Activated CD4-positive, alpha-beta T cell treated with anti-CD3 and anti-CD28 coated beads for 4 hours (primary cell): ENCODE data around the gene RHBDL3.
"Not testable (repeated sequence)": the region's sequence is repeated elsewhere in the genome, so short reads cannot be mapped to it uniquely, and the experiment has no call there.

Experiments
- DNase-seq, 2 donors: peaks; one replicate each; pipeline ENCODE4 v3.0.0-alpha.2; 2020

The RHBDL3 gene

DNA sequence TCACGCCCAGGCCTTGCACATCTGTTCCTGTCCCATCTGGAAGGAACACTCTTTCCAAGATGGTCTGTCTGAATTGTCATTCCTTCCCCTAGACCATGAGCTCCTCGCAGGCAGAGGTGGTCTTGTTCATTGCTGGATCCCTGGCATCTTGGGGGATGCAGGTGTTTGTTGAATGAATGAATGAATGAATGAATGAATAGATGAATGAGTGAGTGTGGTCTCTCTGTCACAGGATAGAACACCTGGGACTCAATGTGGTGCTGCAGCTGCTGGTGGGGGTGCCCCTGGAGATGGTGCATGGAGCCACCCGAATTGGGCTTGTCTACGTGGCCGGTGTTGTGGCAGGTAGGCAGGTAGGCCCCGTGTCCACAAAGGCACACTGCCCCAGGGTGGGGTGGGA, 32.2 kb downstream of the RHBDL3 start:
- no peak for DNase-seq

DNA sequence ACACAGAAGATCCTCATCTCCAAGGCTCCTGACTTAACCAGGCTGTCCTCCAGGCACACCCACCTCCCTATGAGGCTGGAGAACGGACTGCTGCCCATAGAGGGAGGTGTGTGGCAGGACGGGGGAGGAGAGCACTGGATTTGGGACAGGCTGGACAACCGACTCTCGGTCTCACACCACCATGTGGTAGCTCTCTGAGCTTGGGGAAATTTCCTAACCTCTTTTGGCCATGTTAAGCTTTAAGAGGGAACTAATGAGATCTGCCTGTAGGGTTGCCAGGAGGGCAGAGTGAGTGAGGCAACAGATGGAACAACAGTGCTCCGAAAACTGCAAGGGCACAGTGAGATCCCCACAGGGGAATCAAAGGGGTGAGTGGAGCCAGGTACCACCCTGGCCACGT, 32.7 kb downstream of the RHBDL3 start:
- DNase-seq: no peak

DNA sequence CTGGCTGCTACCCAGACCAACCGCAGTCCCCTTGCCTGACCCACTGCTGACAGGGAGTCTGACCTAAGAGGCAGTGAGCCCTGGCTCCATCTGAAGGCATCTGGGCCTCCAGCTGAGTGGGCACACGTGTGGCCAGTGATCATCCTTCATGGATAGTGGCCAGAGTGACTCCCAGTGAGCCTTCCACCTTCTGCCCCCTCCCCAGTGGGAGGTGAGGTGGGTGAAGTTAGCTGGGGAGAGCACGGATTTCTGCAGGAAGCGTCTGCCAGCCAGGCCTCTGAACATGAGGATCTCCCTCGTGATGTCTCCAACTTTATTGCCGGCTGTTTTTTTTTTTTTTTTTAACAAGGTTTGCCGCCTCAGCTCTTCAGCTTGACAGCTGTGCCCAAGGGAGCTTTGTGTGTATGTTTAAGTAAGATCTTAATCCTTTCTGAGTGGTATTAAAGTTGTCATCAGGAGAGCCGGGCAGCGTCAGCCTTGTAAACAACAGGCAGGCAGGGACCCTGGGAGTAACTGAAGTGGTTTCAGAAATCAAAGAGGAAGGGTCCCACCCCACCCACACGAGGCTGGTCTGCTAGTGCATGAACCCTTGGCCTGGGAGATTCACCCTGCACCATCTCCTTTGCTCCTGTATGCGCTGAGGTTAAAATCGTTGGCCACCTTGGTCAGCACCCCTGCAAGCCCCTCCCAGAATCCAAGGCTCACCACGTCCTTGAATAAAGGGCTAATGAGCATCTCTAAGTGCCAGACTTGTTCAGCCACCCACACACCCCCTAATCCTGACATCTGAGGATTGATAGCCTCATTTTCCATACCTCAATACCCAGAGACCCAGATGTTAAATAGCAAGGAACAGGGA, 33.3 kb downstream of the RHBDL3 start:
- no peak for DNase-seq

DNA sequence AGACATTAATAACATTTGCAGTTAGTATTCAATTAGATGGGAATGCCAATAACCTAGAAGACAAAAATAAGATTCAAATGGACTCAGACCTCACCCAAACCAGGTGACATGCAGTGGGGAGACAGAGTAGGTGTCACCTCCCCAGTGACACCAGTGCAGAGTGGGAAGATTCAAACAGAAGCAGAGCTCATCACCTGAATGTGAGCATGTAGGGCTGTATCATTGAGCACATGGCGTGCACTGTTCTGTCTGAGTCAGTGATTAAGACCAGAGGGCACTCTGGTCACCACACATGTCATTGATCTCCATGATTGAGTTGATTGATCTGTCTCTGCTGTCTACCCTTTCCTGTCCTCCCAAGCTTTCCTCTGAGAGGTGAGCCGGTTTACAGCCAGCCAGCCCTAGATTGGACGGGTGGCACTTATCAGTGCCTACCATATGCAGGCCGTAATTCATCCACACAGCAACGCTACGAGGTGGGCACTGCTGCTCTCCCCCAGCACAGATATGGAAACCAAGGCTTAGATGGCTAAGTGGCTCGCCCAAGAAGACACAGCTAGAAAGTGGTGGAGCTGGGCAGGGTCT, 34.0 kb downstream of the RHBDL3 start:
- no peak for DNase-seq

DNA sequence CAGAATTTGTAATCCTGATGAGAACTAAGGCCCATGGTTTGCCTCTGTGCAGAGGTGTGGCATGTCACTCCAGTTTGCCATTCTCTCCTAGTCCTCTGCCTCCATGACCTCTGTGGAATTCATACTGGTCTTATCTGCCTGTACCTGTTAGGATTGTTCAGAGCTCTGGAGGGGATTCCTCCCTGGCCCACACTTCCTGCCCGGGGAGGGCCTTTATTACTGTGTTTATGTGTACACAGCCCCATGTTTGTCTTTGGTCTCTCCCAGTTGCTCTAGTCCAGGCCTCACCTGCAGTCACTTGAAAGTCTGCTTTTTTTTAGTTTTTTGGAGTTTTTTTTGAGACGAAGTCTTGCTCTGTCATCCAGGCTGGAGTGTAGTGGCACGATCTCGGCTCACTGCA, 36.4 kb downstream of the RHBDL3 start:
- DNase-seq: no peak

DNA sequence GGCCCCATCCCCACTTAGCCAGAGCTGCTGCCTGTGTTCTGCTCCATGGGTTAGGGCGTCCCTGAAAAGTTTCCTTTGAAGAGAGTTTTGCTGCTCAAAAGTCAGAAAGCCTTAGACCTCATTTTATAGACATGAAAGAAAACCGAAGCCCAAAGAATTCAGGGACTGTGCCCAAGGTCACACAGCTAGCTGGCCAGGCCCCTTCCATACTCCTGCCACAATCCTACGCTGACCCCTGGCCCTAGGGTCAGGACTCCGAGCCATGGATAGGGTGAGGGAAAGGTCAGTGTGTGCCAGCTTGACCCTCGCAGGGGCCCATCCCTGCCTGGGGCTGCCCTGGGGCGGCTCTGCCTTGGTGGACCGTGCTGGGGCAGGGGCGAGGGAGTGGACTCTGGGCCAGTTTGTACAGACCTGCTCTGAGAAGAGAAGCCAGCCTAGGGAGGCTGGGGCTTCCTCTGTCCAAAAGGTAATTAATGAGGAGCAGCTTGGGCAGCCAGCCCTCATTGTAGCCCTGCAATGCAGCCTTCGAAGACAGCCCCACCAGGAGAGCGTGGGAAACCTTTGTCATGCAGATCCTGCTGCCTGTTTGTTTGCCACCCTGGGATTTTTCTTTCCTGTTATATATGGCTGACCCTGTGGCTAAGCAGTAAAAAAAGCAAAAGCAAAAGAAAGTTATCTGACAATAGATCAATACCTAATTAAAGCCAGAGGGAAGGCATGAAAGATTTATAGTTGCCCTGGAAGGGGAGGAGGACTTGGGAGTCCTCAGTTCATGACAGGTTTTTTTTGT, 37.4 kb downstream of the RHBDL3 start:
- DNase-seq: no peak

DNA sequence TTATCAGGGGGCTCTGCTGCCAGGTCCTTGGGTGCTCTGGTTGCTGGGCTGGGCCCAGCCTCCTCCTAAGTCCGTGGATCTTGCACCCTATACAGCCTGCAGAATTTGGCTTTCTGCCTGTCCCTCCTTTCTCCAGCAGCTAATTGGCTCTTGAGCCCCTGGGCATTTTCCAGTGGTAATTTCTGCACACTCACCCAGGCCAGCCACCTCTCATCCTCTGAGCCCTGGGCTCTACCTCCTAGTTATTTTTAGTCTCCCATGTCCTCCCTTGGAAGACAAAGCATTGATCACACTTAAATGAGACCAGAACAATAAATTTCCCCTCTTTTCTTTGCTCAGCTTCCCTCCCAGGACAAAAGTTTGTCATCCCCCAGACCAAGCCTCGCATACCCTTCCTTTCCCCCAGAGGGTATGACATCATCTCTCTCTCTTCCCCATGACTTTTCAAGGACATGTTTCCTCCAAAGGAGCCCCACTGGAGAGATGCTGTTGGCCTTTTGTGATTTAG, 38.2 kb downstream of the RHBDL3 start:
- DNase-seq: no peak

DNA sequence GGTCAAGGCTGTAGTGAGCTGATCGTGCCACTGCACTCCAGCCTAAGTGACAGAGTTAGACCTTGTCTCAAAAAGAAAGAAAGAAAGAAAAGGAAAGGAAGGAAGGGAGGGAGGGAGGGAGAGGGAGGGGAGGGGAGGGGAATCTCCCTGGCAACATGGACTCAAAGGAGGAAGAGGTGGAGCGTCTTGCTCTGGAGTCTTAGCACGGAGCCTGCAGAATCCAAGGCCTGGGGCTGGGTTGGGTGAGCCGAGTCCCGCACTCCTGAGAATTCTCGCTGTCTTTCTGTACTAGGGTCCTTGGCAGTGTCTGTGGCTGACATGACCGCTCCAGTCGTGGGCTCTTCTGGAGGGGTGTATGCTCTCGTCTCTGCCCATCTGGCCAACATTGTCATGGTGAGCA, 39.4 kb downstream of the RHBDL3 start:
- no peak for DNase-seq

DNA sequence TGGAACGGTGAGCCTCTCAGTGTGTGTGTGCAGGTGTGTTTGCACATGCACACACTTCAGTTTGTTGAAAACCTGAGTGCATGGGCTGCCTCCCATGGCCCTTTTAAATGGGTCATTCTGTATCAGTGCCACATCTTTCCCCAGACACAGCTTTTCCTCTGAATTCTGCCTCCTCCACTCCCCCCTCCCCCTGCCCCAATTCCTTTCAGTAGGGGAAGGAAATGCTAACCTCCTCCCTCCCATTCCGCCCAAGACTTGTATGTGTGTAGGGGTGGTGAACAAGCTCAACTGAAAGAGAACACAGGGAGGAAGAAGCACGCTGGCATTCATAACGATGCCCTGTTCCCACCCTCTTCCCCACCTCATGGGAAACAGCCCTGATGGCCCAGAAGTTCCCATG, 42.0 kb downstream of the RHBDL3 start:
- no peak for DNase-seq

DNA sequence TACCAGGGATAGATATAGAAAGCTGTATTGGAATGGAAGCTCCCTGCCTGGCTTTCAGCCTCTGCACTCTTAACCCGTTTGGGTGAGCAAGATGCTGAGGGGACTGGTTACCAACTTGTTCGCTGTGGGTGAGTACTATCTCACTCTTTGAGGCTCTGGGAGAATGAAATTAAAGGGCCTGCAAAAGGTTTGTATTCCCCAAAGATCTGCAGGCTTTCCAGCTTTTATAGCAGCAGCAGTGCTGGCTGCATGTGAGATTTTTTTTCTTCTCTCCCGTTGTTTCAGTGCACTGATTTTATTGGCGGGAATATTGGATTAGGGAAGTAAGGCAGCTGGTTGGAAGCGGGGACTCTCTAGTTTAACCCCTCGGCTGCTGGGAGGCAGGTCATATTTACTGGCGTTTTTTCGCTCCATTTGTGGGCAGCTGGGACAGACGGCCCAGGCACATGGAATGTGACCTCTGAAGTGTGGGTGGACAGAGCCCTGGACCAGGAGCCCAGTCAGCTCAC, 45.5 kb downstream of the RHBDL3 start:
- DNase-seq: no peak

DNA sequence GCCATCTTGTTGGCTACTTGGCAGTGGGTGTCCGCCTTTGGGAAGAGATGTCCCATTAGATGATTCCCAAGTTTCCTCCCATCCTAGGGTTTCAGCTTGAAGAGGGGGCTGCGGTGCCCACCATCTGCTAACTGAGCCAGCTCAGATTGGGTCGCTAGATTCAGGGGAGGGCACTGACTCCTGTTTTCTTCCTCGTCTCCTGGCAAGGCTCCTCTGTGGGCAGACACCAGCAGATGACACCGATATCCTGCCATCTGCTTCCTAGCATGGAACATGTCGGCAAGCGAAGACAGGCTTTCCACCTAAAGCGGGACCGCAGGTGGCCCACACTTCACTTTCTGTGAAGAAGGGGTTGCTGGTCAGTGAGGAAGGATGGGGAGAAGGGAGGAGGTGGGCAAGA, 49.0 kb downstream of the RHBDL3 start:
- no peak for DNase-seq

DNA sequence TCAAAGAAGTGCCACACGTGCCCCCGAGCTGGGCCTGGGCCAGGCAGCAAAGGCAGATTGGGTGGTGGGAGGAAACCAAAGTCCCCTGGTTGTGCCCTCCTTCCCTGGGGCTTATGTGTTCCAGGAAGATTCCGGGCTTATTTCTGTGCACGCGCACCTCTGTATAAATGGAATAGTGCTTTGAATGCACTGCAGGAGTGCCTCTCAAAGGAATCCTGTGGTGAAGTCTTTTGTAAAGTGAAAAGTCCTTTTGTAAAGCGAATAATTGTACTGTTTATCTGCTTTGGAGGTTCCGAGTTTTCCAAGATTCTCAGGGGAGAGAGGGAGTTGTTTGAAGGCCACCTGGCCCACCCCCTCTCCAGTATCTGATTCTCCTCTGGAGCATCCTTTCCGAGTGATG, 49.5 kb downstream of the RHBDL3 start:
- no peak for DNase-seq

DNA sequence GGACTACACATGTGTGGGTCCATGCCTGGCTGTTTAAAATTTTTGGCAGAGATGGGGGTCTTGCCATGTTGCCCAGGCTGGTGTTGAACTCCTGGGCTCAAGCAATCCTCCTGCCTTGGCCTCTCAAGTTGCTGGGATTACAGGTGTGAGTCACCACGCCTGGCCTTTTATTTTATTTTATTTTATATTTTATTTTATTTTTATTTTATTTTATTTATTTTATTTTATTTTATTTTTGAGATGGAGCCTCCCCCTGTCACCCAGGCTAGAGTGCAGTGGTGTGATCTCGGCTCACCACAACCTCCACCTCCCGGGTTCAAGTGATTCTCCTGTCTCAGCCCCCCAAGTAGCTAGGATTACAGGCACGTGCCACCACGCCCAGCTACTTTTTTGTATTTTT, 51.0 kb downstream of the RHBDL3 start:
- not testable (repeated sequence) for DNase-seq

DNA sequence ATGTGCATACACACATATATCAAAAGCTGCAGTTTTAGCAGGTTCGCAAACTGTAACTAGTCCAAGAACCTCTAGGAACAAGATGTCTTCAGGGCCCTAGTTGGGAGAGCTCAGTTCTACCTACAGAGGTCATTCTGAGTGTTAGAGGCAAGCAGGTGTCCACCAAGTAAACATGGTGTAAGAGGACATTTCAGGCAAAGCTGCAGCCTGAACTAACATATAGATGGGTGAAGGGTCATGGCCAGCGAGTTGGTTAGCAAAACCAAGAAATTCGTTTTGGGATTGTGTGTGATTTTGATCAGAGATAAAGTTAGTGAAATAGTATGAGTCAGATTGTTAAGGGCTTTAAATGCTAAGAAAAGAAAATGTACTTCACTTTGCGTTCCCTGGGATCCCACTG, 51.7 kb downstream of the RHBDL3 start:
- no peak for DNase-seq

DNA sequence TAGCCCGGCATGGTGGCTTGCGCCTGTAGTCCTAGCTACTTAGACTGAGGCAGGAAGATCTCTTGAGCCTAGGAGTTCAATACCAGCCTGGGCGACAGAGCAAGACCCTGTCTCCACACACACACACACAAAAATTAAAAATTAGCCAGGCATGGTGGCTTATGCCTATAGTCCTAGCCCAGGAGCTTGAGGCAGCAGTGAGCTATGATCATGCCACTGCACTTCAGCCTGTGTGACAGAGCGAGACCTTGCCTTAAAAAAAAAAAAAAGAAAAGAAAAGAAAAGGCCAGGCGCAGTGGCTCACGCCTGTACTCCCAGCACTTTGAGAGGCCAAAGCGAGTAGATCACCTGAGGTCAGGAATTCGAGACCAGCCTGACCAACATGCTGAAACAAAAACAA, 52.4 kb downstream of the RHBDL3 start:
- DNase-seq: no peak

DNA sequence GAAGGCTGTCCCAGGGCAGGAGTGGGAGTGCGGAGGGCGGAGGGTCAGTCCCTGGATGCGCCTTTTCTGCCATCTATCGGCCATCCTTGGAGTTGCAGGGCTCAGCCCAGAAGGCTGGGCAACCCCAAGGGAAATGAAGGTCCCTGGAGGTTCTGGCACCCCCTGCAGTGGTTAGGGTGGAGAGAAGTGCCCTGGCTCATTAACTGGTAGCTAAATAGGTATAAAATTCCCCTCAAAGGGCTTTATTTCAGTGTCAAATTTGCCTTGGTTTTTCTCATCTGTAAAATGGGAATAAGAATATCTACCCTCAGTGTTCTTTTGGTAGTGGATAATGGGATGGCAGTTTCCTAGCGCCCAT, 53.9 kb downstream of the RHBDL3 start:
- DNase-seq: peak; percentile 63 to 78

DNA sequence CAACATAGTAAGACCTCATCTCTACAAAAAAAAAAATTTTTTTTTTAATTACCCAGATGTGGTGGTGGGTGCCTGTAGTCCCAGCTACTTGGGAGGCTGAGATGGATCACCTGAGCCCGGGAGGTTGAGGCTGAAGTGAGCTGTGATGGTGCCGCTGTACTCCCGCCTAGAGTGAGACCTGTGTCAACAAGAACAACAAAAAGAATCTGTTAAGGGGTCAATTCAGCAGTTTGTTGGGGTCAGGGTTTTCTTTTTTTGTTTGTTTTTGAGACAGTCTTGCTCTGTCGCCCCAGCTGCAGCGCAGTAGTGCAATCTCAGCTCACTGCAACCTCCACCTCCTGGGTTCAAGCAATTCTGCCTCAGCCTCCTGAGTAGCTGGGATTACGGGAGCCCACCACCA, 54.4 kb downstream of the RHBDL3 start:
- DNase-seq: not testable (repeated sequence)

DNA sequence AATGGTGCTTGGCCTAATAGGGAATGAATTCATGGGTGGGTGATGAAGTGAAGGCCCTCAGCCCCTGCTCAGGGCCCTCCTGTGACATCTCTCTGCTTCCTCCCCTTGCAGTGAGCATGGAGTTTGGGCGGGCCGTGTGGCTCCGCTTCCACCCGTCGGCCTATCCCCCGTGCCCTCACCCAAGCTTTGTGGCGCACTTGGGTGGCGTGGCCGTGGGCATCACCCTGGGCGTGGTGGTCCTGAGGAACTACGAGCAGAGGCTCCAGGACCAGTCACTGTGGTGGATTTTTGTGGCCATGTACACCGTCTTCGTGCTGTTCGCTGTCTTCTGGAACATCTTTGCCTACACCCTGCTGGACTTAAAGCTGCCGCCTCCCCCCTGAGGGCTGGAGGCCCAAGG, 55.2 kb downstream of the RHBDL3 start:
- DNase-seq: no peak

DNA sequence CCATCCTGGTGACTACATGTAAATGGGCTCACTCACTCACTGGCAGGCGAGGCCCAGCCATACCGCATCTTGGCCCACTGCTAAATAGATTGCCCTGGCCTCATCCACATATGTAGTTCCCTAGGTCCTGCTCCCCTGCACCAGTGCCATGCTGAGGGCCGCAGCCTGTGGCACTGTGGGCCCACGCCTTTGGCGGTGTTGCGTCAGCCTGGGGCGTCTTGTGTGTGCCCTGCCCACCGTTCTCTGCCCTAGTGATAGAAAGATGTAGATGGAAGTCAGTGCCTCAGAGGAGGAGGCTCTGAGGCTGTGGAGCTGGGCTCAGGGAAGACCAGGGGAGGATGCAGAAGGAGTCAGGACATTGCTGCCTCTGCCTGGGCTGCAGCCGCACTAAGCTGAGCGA, 57.4 kb downstream of the RHBDL3 start:
- no peak for DNase-seq

DNA sequence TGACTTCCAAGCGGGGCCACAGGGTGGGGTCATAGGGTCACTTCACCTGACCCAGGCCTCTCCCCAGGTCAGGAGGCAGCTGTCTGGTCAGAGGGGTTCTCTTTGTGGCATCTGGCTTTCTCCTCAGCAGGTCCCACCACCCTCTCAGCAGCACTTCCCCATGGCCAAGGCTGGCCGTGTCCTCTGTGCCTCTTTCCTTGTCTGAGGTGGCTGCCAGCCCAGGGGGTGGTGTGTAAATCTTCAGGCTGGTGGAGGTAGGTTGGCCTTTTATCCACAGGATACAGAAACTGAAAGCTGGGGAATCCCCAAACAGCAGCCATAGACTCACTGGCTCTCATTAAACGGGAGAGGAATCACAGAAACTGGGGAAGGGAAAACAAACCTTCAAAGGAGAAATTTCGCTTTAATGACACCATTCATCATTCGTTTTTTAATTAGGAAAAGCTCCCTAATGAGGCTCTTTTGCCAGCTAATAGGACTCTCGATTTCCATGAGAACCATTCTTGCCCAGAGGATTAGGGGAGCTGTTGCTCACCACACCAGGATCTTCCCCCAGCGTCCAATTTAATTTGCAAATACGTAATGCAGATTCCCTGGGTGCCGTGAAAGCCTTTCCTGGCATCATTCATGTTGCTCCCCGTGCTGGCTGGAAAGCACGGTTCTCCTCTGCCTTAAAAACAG, 58.3 kb downstream of the RHBDL3 start:
- DNase-seq: peak; percentile 15 to 43

DNA sequence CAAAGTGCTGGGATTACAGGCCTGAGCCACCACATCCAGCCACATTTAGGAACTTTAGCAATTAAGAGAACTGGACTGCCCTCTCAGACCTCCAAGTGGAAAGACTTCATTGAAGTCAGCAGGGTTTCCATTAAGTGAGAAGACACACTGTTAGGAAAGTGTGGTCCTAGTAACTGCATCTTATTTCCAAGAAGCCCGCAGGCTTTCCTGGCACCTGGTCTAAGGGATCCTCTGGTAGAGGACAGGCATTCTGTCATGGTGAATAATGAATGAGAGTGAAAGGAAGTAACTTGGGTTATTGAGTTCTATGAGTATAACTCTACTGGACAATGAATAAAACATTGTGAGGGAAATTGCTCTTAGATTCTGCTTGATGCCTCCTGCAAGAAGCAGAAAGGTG, 62.3 kb downstream of the RHBDL3 start:
- DNase-seq: no peak

DNA sequence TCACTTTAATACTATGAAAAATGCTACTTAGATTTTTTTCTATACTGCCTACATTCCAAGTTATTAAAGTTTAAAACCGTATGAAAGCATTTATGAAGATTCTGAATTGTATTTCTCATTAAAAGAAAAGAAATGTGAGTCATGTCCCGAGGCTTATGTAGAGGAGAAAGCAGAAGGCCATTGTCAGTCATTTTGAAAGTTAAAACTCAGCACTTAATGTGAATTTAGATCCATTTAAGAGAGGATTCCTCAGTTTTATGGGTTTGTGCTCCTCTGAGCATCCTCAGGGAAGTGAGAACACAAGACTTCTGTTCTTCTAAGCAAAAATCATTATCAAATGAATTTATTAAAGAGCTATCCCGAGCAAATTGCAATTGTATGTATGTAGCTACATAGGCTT, 64.5 kb downstream of the RHBDL3 start:
- DNase-seq: no peak
